Hepatocyte (in vitro differentiated cells): Measurements from ENCODE around the gene TTC1. TPM values are rescaled to one million over a fixed set of nuclear protein-coding genes. Genes with fewer than 3 reads are reported as not detected.

Experiments used
- DNase-seq: peaks from one replicate; pipeline ENCODE4 v3.0.0-alpha.2; 2016; ENCODE audit warnings: low spot score
- H2AFZ ChIP-seq: fragments of 200-600 bp; sonication (generic); 2 replicates; pipeline ENCODE4 v1.6.0; 2016; ENCODE audit warnings: antibody characterized with exemption, mild to moderate bottlenecking
- H3K27ac ChIP-seq: fragments of 200-600 bp; sonication (generic); 2 replicates; pipeline ENCODE4 v1.5.1; 2016; ENCODE audit warnings: mild to moderate bottlenecking
- H3K27me3 ChIP-seq: fragments of 200-600 bp; sonication (generic); 2 replicates; pipeline ENCODE4 v1.6.1; 2016
- H3K36me3 ChIP-seq: fragments of 200-600 bp; sonication (generic); replicated peaks from 2 replicates; pipeline ENCODE4 v1.5.1; 2016; ENCODE audit warnings: low read depth; ENCODE audit not compliant: insufficient read depth
- H3K4me1 ChIP-seq: fragments of 200-600 bp; sonication (generic); 2 replicates; pipeline ENCODE4 v1.5.1; 2016; ENCODE audit warnings: mild to moderate bottlenecking, moderate library complexity; ENCODE audit not compliant: insufficient read depth
- H3K4me2 ChIP-seq: fragments of 200-600 bp; sonication (generic); 2 replicates; pipeline ENCODE4 v1.6.0; 2016
- H3K4me3 ChIP-seq: fragments of 200-600 bp; sonication (generic); 2 replicates; pipeline ENCODE4 v1.5.1; 2016; ENCODE audit warnings: mild to moderate bottlenecking
- H3K79me2 ChIP-seq: fragments of 200-600 bp; sonication (generic); 2 replicates; pipeline ENCODE4 v1.6.0; 2017; ENCODE audit warnings: mild to moderate bottlenecking
- H3K9me2 ChIP-seq: fragments of 200-600 bp; sonication (generic); replicated peaks from 2 replicates; pipeline ENCODE4 v1.6.0; 2017; ENCODE audit warnings: mild to moderate bottlenecking; ENCODE audit not compliant: insufficient read depth
- H3K9me3 ChIP-seq: fragments of 200-600 bp; sonication (generic); 2 replicates; pipeline ENCODE4 v1.5.1; 2016; ENCODE audit warnings: low read depth, mild to moderate bottlenecking
- H4K20me1 ChIP-seq: fragments of 200-600 bp; sonication (generic); 2 replicates; pipeline ENCODE4 v1.6.0; 2016; ENCODE audit warnings: mild to moderate bottlenecking; ENCODE audit not compliant: insufficient read depth, poor library complexity, severe bottlenecking
- CTCF ChIP-seq: fragments of 200-600 bp; sonication (generic); IDR thresholded peaks from 2 replicates; pipeline ENCODE4 v1.5.1; 2016; ENCODE audit warnings: antibody characterized with exemption, mild to moderate bottlenecking; ENCODE audit not compliant: poor library complexity
- EZH2 ChIP-seq: fragments of 200-600 bp; sonication (generic); IDR thresholded peaks from 2 replicates; pipeline ENCODE4 v1.6.1; 2016; ENCODE audit warnings: antibody characterized with exemption, mild to moderate bottlenecking, borderline replicate concordance
- EZH2phosphoT487 ChIP-seq: fragments of 200-600 bp; sonication (generic); IDR thresholded peaks from one replicate; pipeline ENCODE4 v1.6.1; 2018; ENCODE audit warnings: antibody characterized with exemption, mild to moderate bottlenecking, low read depth, moderate library complexity; ENCODE audit not compliant: unreplicated experiment, severe bottlenecking
- WGBS: methylation state at CpG from one replicate; pipeline ENCODE4 v1.1.6; 2016; ENCODE audit warnings: low lambda C conversion rate; ENCODE audit errors: missing lambda C conversion rate; 5-methylcytosine and 5-hydroxymethylcytosine counted together
- polyA plus RNA-seq: library from polyadenylated mRNA; unstranded; fragments of >200 nt; fragmentation: Nextera tagmentation; extraction: Ambion mirVana; gene quantifications from 2 replicates; pipeline ENCODE4 v1.2.1, GENCODE V29; 2016
- total RNA-seq: library from RNA; depleted of rRNA; stranded (reverse); fragments of >200 nt; gene quantifications from 2 replicates; pipeline ENCODE4 v1.2.3, GENCODE V29; 2014

Gene TTC1
- total and polyA plus RNA-seq, 2 experiments from 2014 or later: 46.9 to 57.3 TPM

- no peak for DNase-seq
- Histone ChIP-seq H3K9me3 (no peaks in the 10 kb centered on the region), H3K27me3 (no peaks in the 10 kb centered on the region), H3K4me1 (no peaks in the 10 kb centered on the region), H4K20me1 (no peaks in the 10 kb centered on the region), H3K4me2 (no peak overlapping the region), H3K36me3 (no peaks in the 10 kb centered on the region), H3K4me3 (no peak overlapping the region), H3K9me2 (no peaks in the 10 kb centered on the region), H2AFZ (no peak overlapping the region), H3K27ac (no peak overlapping the region), H3K79me2 (no peaks in the 10 kb centered on the region)
- 93% methylated on average over 9 of the region's 9 CpGs for WGBS
- no peak for TF ChIP-seq EZH2phosphoT487
- no peak for TF ChIP-seq CTCF
Observed at GRCh38 chr5:160048131-160048530, 39.2 kb downstream of the TTC1 start.

- no peaks in the 10 kb centered on the region for H3K9me3 ChIP-seq
- H3K79me2 ChIP-seq: no peaks in the 10 kb centered on the region
- H3K27me3 ChIP-seq: no peaks in the 10 kb centered on the region
- H3K36me3 ChIP-seq: no peaks in the 10 kb centered on the region
- no peak for TF ChIP-seq EZH2
- no peak for TF ChIP-seq CTCF
- no peak for TF ChIP-seq EZH2phosphoT487
- H3K4me2 ChIP-seq: no peak overlapping the region
- no peak overlapping the region for H3K27ac ChIP-seq
- 63% methylated on average over 3 of the region's 3 CpGs for WGBS
- DNase-seq: no peak
- H3K4me3 ChIP-seq: no peak overlapping the region
- H3K9me2 ChIP-seq: no peaks in the 10 kb centered on the region
- no peaks in the 10 kb centered on the region for H4K20me1 ChIP-seq
- H3K4me1 ChIP-seq: no peaks in the 10 kb centered on the region
- no peak overlapping the region for H2AFZ ChIP-seq
Observed at GRCh38 chr5:160049099-160049498, 40.2 kb downstream of the TTC1 start.

GRCh38 chr5:160054047-160054446, 45.1 kb downstream of the TTC1 start:
- no peaks in the 10 kb centered on the region for H3K9me2 ChIP-seq
- no peak for DNase-seq
- TF ChIP-seq EZH2phosphoT487 (no peak), EZH2 (no peak), CTCF (no peak)
- H3K79me2 ChIP-seq: no peaks in the 10 kb centered on the region
- H3K4me1 ChIP-seq: no peaks in the 10 kb centered on the region
- H3K4me3 ChIP-seq: no peak overlapping the region
- no peaks in the 10 kb centered on the region for H3K27me3 ChIP-seq
- 100% methylated on average over 1 of the region's 1 CpG for WGBS
- H3K4me2 ChIP-seq: no peak overlapping the region
- peak overlapping the region; percentile 24 for H3K27ac ChIP-seq
- no peak overlapping the region for H2AFZ ChIP-seq
- H4K20me1 ChIP-seq: no peaks in the 10 kb centered on the region
- no peaks in the 10 kb centered on the region for H3K9me3 ChIP-seq
- H3K36me3 ChIP-seq: no peaks in the 10 kb centered on the region

- WGBS: 91% methylated on average over 2 of the region's 2 CpGs
- no peaks in the 10 kb centered on the region for H3K79me2 ChIP-seq
- H2AFZ ChIP-seq: no peak overlapping the region
- H3K27me3 ChIP-seq: no peaks in the 10 kb centered on the region
- H3K27ac ChIP-seq: peak overlapping the region; percentile 24
- no peaks in the 10 kb centered on the region for H3K36me3 ChIP-seq
- H3K4me1 ChIP-seq: no peaks in the 10 kb centered on the region
- no peaks in the 10 kb centered on the region for H3K9me2 ChIP-seq
- DNase-seq: peak; percentile 65
- H3K4me3 ChIP-seq: no peak overlapping the region
- no peaks in the 10 kb centered on the region for H3K9me3 ChIP-seq
- TF ChIP-seq EZH2: no peak
- TF ChIP-seq EZH2phosphoT487: no peak
- TF ChIP-seq CTCF: no peak
- H4K20me1 ChIP-seq: no peaks in the 10 kb centered on the region
- no peak overlapping the region for H3K4me2 ChIP-seq
Observed at GRCh38 chr5:160054831-160055230, 45.9 kb downstream of the TTC1 start.
